ENCODE data around the gene USP6NL.

DNA sequence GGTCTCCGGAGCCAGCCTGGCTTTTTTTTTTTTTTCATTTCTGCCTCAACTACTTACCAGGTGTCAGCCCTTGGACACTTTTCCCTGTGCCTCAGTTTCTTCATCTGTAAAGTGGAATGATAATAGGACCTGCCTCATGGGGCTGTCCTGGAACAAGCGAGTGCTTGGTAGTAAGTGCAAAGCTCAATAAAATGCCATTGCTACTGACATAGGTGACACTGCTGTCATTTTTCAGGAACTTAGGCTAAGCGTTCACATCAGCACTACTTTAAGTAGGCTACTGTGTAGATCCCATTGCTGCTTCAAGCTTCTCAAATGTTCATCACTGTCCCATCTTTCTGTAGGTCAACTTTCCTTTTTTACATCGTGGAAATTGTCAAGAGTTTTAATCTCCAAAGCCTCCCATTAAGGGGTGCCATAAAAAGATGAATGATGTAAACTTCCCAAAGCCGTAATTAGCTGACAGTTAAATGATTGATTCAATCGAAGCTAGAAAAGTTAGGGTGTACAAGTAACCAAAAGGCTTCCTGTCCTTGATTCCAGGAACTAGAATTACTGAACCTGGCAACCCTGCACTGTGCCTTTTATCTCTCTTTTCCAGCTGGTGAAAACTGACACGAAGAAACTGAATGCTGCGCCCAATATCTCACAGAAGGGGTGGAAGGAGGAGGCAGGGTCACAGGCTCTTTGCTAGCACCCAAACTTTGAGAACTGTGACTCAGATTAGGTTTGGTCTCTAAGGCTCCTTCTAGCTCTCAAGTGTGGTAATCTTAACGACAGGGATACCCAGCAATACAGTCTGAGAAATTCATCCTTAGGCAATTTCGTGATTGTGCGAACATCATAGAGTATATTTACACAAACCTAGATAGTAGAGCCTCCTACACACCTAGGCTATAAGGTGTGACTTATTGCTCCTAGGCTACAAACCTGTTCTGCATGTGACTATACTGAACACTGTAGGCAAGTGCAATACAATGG, 861 bp upstream of the USP6NL start:
- TF ChIP-seq POLR2A (IDR thresholded peaks at IDR 0.05; ENCODE audit: low read length) (peak; percentile 55), GATA1 (IDR thresholded peaks at IDR 0.05; ENCODE audit: low read depth, low read length) (peak; percentile 37)

All from erythroblast (primary cell).